HG03442 (cell line): Measurements from ENCODE around the gene COA7.
A peak's percentile ranks its signal among the peaks of the same experiment; 100 is the strongest.
"Not testable (repeated sequence)": the region's sequence is repeated elsewhere in the genome, so short reads cannot be mapped to it uniquely, and the experiment has no call there.

Experiments used
- ATAC-seq: cut with Tn5 transposase; IDR thresholded peaks from one replicate; pipeline ENCODE4 v1.9.1; 2021; ENCODE audit warnings: mild to moderate bottlenecking, moderate library complexity; ENCODE audit not compliant: unreplicated experiment

The COA7 gene

GRCh38 chr1:52706941-52707926, 9.1 kb upstream of the COA7 start:
- no peak for ATAC-seq

GRCh38 chr1:52706136-52706670, 8.1 kb upstream of the COA7 start:
- no peak for ATAC-seq

- peak; percentile 86 for ATAC-seq
These were observed 5.0 kb upstream of the COA7 start for GRCh38 chr1:52702886-52703787.

DNA sequence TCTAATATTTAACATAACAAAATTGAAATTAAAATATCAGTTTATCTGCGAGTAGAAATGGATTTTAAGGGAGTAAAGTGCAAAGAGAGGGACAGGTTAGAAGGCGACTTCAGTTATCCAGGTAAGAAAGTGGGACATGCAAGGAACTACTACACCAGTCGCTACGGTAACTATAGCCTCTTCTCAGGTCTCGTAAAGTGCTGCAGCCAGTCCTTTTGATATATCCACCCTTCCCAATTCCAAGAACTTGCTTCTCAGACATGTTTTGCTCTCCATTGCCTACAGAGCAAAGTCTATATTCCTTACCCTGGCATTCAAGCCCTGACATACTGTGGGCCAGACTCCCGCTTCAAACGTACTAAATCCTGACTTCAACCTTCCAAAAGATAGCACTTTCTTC, 2.5 kb downstream of the COA7 start:
- ATAC-seq: no peak

DNA sequence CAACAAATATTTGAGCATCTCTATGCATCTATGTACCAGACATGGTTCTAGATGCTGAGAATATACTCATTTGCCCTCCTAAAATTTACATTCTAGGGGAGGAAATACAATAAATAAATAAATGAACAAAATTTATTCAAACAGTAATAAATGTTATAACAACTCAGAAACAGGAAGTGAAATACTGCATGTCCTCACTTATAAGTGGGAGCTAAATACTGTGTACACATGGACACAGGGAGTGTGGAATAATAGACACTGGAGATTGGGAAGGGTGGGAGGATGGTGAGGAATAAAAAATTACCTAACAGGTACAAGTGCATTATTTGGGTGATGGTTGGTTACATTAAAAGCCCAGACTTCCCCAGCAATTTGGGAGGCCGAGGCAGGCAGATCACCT, 4.3 kb downstream of the COA7 start:
- no peak for ATAC-seq

GRCh38 chr1:52693351-52693750, 4.8 kb downstream of the COA7 start:
- not testable (repeated sequence) for ATAC-seq

GRCh38 chr1:52692697-52693096, 5.5 kb downstream of the COA7 start:
- no peak for ATAC-seq

DNA sequence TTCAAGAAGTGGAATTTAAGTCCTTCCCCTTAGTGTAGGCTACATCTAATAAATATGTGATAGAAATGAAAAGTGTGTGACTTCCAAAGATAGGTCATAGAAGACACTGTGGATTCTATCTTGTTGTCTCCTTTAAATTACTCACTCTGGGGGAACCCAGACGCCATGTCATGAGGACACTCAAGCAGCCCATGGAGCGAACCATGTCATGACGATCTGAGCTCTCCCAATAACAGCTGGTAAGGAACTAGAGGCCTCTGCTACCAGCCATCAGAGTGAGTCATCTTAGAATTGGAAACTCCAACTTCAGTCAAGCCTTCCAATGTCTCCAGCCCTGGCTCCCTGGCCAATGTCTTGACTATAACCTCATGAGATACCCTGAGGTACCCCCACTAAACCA, 6.3 kb downstream of the COA7 start:
- no peak for ATAC-seq

DNA sequence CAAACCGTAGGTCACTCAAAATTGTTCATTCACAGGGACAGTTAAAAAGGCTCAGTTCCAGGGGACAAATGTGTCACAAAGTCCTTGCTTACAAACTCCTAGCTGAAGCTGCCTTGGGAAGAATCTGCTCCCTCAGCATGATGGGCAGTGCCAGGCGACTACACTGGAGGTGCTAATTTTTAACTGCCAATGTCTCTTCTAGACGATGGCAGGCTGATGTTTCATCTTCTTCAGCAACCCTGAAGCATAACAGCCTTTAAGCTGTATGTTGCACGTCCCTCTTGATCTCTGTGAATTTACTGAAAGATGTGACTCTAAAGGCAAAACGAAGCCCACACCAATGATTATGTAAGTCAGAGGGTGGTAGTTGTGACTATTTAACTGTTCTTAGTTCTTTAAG, 11.3 kb downstream of the COA7 start:
- no peak for ATAC-seq

DNA sequence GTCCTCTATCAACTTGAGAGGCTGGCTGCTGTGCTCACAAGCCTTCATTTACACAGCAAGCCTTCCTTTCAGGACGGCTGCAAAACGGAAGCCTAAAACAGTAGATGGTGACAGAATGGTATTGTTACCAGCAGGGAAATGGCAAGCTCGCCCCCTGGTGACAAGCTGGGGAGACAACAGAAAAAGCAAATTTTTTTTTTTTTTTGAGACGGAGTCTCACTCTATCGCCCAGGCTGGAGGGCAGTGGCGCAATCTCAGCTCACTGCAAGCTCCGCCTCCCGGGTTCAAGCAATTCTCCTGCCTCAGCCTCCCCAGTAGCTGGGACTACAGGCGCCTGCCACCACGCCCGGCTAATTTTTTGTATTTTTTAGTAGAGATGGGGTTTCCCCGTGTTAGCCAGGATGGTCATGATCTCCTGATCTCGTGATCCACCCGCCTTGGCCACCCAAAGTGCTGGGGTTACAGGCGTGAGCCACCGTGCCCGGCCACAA, 11.8 kb downstream of the COA7 start:
- not testable (repeated sequence) for ATAC-seq

GRCh38 chr1:52684545-52684944, 13.6 kb downstream of the COA7 start:
- no peak for ATAC-seq

- ATAC-seq: no peak
These were observed 14.7 kb downstream of the COA7 start for GRCh38 chr1:52683367-52683940.

DNA sequence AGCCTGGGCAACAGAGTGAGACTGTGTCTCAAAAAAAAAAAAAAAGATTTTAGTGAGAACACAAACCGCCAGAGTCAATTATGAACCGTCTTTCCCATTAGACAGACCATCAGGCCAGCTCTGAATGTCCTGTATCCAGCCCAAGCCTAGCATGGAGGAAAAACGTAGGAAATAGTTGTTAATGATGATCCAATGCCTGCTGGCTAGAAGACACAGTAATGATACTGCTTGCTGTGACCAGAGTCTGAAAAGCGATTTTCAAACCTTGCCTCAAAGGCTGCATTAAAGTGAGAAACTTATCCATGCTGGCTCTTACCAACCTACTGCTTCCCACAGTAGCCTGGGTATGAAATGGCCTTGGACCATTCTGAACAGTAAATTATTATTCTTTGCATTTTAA, 17.0 kb downstream of the COA7 start:
- no peak for ATAC-seq

DNA sequence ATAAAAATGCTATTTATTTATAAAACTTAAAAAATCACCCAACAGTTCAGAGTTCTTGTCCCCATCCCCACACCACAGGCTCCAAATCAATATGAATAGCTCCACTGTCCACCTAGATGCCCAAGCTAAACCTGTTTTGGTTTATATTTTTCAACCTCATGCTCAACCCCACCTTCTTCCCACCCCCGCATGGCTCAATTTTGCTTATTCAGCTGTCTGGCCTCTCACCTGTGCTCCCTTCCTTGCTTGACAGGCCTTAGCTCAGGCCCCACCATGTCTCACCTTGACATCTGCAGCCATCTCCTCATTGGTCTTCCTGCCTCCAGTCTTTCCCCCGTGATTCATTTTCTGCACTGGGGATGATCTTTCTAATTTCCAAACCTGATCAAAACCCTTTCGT, 17.8 kb downstream of the COA7 start:
- ATAC-seq: no peak

- ATAC-seq: no peak
These were observed 18.6 kb downstream of the COA7 start for GRCh38 chr1:52679498-52679897.

DNA sequence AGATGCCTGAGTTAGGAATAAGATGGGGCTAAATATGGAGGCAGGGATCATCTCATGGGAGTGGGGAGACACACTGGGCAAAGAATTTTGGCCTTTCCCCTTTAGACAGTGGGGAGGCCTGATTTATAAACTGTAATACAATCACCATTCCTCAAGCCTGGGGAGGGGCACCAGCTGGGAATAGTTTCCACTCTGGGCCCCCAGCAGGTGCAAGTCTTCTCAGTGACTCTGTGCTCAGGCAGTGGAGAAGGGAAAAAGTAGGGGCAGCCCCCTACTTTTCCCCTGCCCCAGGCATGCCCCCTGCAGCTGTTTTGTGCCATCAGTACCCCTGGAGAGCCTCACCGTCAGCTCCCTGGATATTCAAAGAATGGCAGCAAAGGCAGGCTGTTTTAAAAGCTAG, 19.1 kb downstream of the COA7 start:
- ATAC-seq: no peak

DNA sequence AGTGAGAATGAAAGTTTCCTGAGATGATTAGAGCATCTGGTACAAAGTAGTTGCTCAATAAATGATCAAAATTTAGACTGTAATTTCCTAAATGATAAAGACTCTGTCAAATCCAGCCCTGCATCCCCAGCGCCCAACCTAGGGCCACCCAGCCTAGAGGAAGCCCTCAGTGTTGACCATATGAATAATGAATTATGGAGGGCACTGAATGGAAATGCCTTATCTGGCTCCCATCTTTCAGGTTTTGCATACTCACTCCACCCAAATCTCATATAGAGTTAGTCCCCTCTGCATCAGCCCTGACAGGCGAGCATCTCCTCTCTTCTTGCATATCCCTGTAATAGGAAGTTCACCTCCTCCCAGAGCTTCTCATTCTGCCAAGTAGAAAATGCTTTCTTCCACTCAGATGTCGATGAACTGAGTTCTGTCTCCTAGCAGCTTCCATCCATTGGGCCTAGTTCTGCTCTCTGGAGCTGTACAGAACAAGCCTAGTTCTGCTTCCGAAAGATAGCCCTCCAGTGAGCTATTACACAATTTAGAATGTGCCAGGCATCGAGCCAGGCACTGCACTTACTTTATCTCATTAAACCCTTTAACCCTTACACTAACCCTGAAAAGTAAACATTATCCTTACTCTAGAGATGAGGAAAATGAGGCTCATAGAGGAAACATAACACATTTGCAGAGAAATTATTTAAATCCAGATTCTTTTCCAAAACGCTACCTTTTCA, 20.9 kb downstream of the COA7 start:
- ATAC-seq: no peak

DNA sequence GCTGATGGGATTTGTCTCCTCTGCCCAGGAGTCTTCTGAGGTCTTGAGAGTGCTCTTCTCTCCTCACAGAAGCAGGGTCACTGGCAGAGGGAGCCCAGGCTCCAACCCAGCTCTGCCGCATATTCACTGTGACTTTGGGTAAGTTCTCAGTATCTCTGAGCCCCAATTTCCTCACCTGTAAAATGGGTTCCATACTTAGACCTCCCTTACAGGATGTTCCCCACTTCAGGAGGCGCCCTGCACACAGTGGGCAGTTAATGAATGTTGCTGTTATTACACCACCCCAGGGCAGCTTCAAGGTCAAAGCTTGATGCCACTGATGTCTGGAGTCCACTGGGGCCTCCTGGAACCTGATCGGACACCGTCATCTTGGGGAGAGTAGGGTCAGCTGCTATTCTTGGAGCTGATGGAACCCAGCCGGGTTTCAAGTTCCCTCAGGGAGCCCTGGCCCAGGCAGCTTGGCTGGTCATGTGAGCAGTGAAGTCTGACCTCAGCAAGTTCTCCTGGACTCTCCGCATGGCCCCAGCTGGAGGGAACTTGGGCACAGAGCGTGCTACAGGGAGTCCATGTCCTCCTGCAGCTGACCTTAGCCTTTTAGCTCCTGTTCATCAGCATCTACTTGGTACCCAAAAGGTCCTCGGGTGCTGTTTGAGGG, 21.8 kb downstream of the COA7 start:
- no peak for ATAC-seq

GRCh38 chr1:52674497-52675384, 23.4 kb downstream of the COA7 start:
- no peak for ATAC-seq
